Smooth muscle cell (in vitro differentiated cells): ENCODE data around the gene PRMT6. TPM values are rescaled to one million over a fixed set of nuclear protein-coding genes. Genes with fewer than 3 reads are reported as not detected.
"Not testable (repeated sequence)": the region's sequence is repeated elsewhere in the genome, so short reads cannot be mapped to it uniquely, and the experiment has no call there.

Source experiments
- DNase-seq: peaks from one replicate; lab custom pipeline; 2025; ENCODE audit not compliant: unreplicated experiment; lab: John Stamatoyannopoulos, UW
- H2AFZ ChIP-seq: fragments of 200-600 bp; sonication (generic); 2 replicates; pipeline ENCODE4 v1.6.0; 2016; ENCODE audit warnings: antibody characterized with exemption, low read depth, mild to moderate bottlenecking
- H3F3A ChIP-seq: fragments of 200-600 bp; sonication (generic); 2 replicates; pipeline ENCODE4 v1.6.0; 2017; ENCODE audit warnings: antibody characterized with exemption, low read depth
- H3K27ac ChIP-seq: fragments of 200-600 bp; sonication (generic); 2 replicates; pipeline ENCODE4 v1.5.1; 2016; ENCODE audit warnings: low read depth, mild to moderate bottlenecking
- H3K27me3 ChIP-seq: fragments of 200-600 bp; sonication (generic); 2 replicates; pipeline ENCODE4 v1.6.1; 2016; ENCODE audit warnings: low read depth, mild to moderate bottlenecking
- H3K36me3 ChIP-seq: fragments of 200-600 bp; sonication (generic); 2 replicates; pipeline ENCODE4 v1.5.1; 2016; ENCODE audit warnings: low read depth
- H3K4me1 ChIP-seq: fragments of 200-600 bp; sonication (generic); 2 replicates; pipeline ENCODE4 v1.5.1; 2016; ENCODE audit warnings: low read depth
- H3K4me2 ChIP-seq: fragments of 200-600 bp; sonication (generic); 2 replicates; pipeline ENCODE4 v1.6.0; 2016; ENCODE audit warnings: mild to moderate bottlenecking
- H3K4me3 ChIP-seq: fragments of 200-600 bp; sonication (generic); 2 replicates; pipeline ENCODE4 v1.5.1; 2016; ENCODE audit warnings: mild to moderate bottlenecking
- H3K79me2 ChIP-seq: fragments of 200-600 bp; sonication (generic); 2 replicates; pipeline ENCODE4 v1.6.0; 2016; ENCODE audit warnings: low read depth, mild to moderate bottlenecking
- H3K9ac ChIP-seq: fragments of 200-600 bp; sonication (generic); 2 replicates; pipeline ENCODE4 v1.6.0; 2016; ENCODE audit warnings: low read depth
- H3K9me3 ChIP-seq: fragments of 200-600 bp; sonication (generic); replicated peaks from 2 replicates; pipeline ENCODE4 v1.5.1; 2016; ENCODE audit warnings: low read depth
- H4K20me1 ChIP-seq: fragments of 200-600 bp; sonication (generic); 2 replicates; pipeline ENCODE4 v1.6.0; 2016; ENCODE audit warnings: low read depth
- CTCF ChIP-seq: fragments of 200-600 bp; sonication (generic); IDR thresholded peaks from 2 replicates; pipeline ENCODE4 v1.5.1; 2017; ENCODE audit warnings: borderline replicate concordance, mild to moderate bottlenecking, antibody characterized with exemption; ENCODE audit not compliant: insufficient read depth, poor library complexity, severe bottlenecking
- WGBS: methylation state at CpG from one replicate; pipeline ENCODE4 v1.1.7; 2016; ENCODE audit warnings: low lambda C conversion rate; 5-methylcytosine and 5-hydroxymethylcytosine counted together
- polyA plus RNA-seq: library from polyadenylated mRNA; unstranded; fragments of >200 nt; fragmentation: Nextera tagmentation; extraction: Ambion mirVana; gene quantifications from 2 replicates; pipeline ENCODE4 v1.2.1, GENCODE V29; 2016
- total RNA-seq: library from RNA; depleted of rRNA; stranded (reverse); fragments of >200 nt; gene quantifications from 2 replicates; pipeline ENCODE4 v1.2.3, GENCODE V29; 2014

Gene PRMT6
- total and polyA plus RNA-seq, 2 experiments from 2014 or later = 6.2 to 7.3 TPM

- no peak overlapping the region for H2AFZ ChIP-seq
- no peak for TF ChIP-seq CTCF
- no peaks in the 10 kb centered on the region for H3K27me3 ChIP-seq
- no peaks in the 10 kb centered on the region for H4K20me1 ChIP-seq
- no peaks in the 10 kb centered on the region for H3K9me3 ChIP-seq
- no peak overlapping the region for H3K27ac ChIP-seq
- WGBS = 85% methylated on average over 3 of the region's 3 CpGs
- no peaks in the 10 kb centered on the region for H3F3A ChIP-seq
- no peak for DNase-seq
- no peak overlapping the region for H3K9ac ChIP-seq
- H3K36me3 ChIP-seq = no peaks in the 10 kb centered on the region
- H3K79me2 ChIP-seq = no peaks in the 10 kb centered on the region
- no peaks in the 10 kb centered on the region for H3K4me1 ChIP-seq
- H3K4me3 ChIP-seq = no peak overlapping the region
- H3K4me2 ChIP-seq = no peak overlapping the region
These were observed 40.0 kb upstream of the PRMT6 start for GRCh38 chr1:107016376-107016978.

GRCh38 chr1:107018445-107018844 is 38.0 kb upstream of the PRMT6 start:
- 92% methylated on average over 5 of the region's 5 CpGs for WGBS
- no peak overlapping the region for H3K4me3 ChIP-seq
- H2AFZ ChIP-seq = no peak overlapping the region
- H4K20me1 ChIP-seq = no peaks in the 10 kb centered on the region
- H3K27me3 ChIP-seq = no peaks in the 10 kb centered on the region
- H3K36me3 ChIP-seq = no peaks in the 10 kb centered on the region
- no peaks in the 10 kb centered on the region for H3K9me3 ChIP-seq
- TF ChIP-seq CTCF = no peak
- no peak for DNase-seq
- H3F3A ChIP-seq = no peaks in the 10 kb centered on the region
- no peaks in the 10 kb centered on the region for H3K79me2 ChIP-seq
- H3K4me2 ChIP-seq = no peak overlapping the region
- no peak overlapping the region for H3K27ac ChIP-seq
- no peaks in the 10 kb centered on the region for H3K4me1 ChIP-seq
- no peak overlapping the region for H3K9ac ChIP-seq

- H3F3A ChIP-seq = no peaks in the 10 kb centered on the region
- no peaks in the 10 kb centered on the region for H3K36me3 ChIP-seq
- H4K20me1 ChIP-seq = no peaks in the 10 kb centered on the region
- 91% methylated on average over 3 of the region's 3 CpGs for WGBS
- no peaks in the 10 kb centered on the region for H3K4me1 ChIP-seq
- H3K79me2 ChIP-seq = no peaks in the 10 kb centered on the region
- H3K4me2 ChIP-seq = no peak overlapping the region
- no peaks in the 10 kb centered on the region for H3K9me3 ChIP-seq
- no peak for TF ChIP-seq CTCF
- no peak overlapping the region for H3K4me3 ChIP-seq
- no peak overlapping the region for H3K27ac ChIP-seq
- no peak overlapping the region for H2AFZ ChIP-seq
- H3K27me3 ChIP-seq = no peaks in the 10 kb centered on the region
- no peak overlapping the region for H3K9ac ChIP-seq
- DNase-seq = no peak
These were observed 37.3 kb upstream of the PRMT6 start for GRCh38 chr1:107019166-107019565.

GRCh38 chr1:107038874-107039273 is 17.6 kb upstream of the PRMT6 start:
- not testable (repeated sequence) for H3K4me2 ChIP-seq, DNase-seq, H3K4me1 ChIP-seq, H3K9ac ChIP-seq, H3K79me2 ChIP-seq, H3K36me3 ChIP-seq, H3K27ac ChIP-seq, H4K20me1 ChIP-seq, H2AFZ ChIP-seq, H3K27me3 ChIP-seq, H3F3A ChIP-seq, H3K9me3 ChIP-seq, H3K4me3 ChIP-seq
- 87% methylated on average over 3 of the region's 3 CpGs for WGBS

GRCh38 chr1:107044310-107045220 is 11.9 kb upstream of the PRMT6 start:
- H3K79me2 ChIP-seq, H3K4me1 ChIP-seq, H3K4me3 ChIP-seq, H3F3A ChIP-seq, H3K27ac ChIP-seq, H3K4me2 ChIP-seq, H2AFZ ChIP-seq, H4K20me1 ChIP-seq, H3K9me3 ChIP-seq, H3K9ac ChIP-seq, DNase-seq, H3K36me3 ChIP-seq, H3K27me3 ChIP-seq: not testable (repeated sequence)
- WGBS = 98% methylated on average over 29 of the region's 44 CpGs
